GM19035 (cell line): ENCODE measurements around the gene AMBP.

Experiments
- ATAC-seq: cut with Tn5 transposase; IDR thresholded peaks from one replicate; pipeline ENCODE4 v1.9.1; 2021; ENCODE audit not compliant: unreplicated experiment

Gene AMBP

GRCh38 chr9:114012126-114012525 lies 66.0 kb downstream of the AMBP start:
- no peak for ATAC-seq

DNA sequence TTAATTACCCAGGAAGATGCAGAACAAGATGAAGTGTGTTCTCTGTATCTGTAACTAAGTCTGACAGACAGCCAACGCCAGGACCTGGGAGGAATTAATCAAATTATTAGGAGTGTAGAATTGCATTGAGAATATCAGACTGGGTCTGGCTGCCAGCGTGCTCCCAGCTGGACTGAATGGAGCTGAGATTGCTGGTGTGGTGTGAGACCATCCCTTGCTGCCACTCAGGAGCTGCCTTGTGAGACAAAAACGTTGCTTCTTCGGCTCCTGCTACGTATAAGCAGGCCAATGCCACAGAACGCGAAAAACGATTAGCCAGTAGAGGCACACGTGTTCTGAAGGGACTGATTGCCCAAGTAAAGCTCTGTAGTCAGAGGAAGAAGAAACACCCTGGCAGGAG lies 66.8 kb downstream of the AMBP start:
- no peak for ATAC-seq
